HG02885 (cell line): ENCODE measurements around the gene LDLRAD1.
"Not testable (repeated sequence)": the region's sequence is repeated elsewhere in the genome, so short reads cannot be mapped to it uniquely, and the experiment has no call there.

Experiments
- ATAC-seq: cut with Tn5 transposase; IDR thresholded peaks from one replicate; pipeline ENCODE4 v1.9.1; 2021; ENCODE audit warnings: mild to moderate bottlenecking; ENCODE audit not compliant: unreplicated experiment, poor library complexity

The LDLRAD1 gene

GRCh38 chr1:54018635-54019034 lies 649 bp upstream of the LDLRAD1 start:
- ATAC-seq = no peak

- no peak for ATAC-seq
Measured at GRCh38 chr1:54016343-54017282, 1.4 kb downstream of the LDLRAD1 start.

- no peak for ATAC-seq
Measured at GRCh38 chr1:54014009-54014629, 3.9 kb downstream of the LDLRAD1 start.

GRCh38 chr1:54013393-54014008 lies 4.5 kb downstream of the LDLRAD1 start:
- no peak for ATAC-seq

GRCh38 chr1:54012863-54013262 lies 5.1 kb downstream of the LDLRAD1 start:
- ATAC-seq = no peak

GRCh38 chr1:54012008-54012325 lies 6.0 kb downstream of the LDLRAD1 start:
- ATAC-seq = no peak

- ATAC-seq = no peak
Measured at GRCh38 chr1:54011316-54012007, 6.5 kb downstream of the LDLRAD1 start.

- ATAC-seq = no peak
Measured at GRCh38 chr1:54010415-54011117, 7.4 kb downstream of the LDLRAD1 start.

- ATAC-seq = no peak
Measured at GRCh38 chr1:54009406-54009805, 8.6 kb downstream of the LDLRAD1 start.

GRCh38 chr1:54008876-54009275 lies 9.1 kb downstream of the LDLRAD1 start:
- ATAC-seq = no peak

GRCh38 chr1:54007613-54008012 lies 10.4 kb downstream of the LDLRAD1 start:
- no peak for ATAC-seq

GRCh38 chr1:54006508-54006907 lies 11.5 kb downstream of the LDLRAD1 start:
- ATAC-seq = no peak

GRCh38 chr1:54004481-54005049 lies 13.4 kb downstream of the LDLRAD1 start:
- no peak for ATAC-seq

- not testable (repeated sequence) for ATAC-seq
Measured at GRCh38 chr1:54003750-54004480, 14.1 kb downstream of the LDLRAD1 start.

GRCh38 chr1:54003249-54003646 lies 14.7 kb downstream of the LDLRAD1 start:
- ATAC-seq = no peak

- ATAC-seq = no peak
Measured at GRCh38 chr1:54002544-54003248, 15.3 kb downstream of the LDLRAD1 start.

- ATAC-seq = no peak
Measured at GRCh38 chr1:54001591-54001990, 16.4 kb downstream of the LDLRAD1 start.

GRCh38 chr1:53999920-54000319 lies 18.1 kb downstream of the LDLRAD1 start:
- ATAC-seq = no peak

- no peak for ATAC-seq
Measured at GRCh38 chr1:53998223-53998622, 19.8 kb downstream of the LDLRAD1 start.
